Motor neuron (in vitro differentiated cells): ENCODE measurements around the gene RIOX2. TPM values are rescaled to one million over a fixed set of nuclear protein-coding genes. Genes with fewer than 3 reads are reported as not detected.

ENCODE experiments used
- ATAC-seq, 8 experiments: fragments of 200-7000 bp; cut with Tn5 transposase; replicated peaks in 6 of 8; 2 replicates each; pipeline ENCODE4 v1.8.0; 2021; ENCODE audit warnings: mild to moderate bottlenecking in 8 of 8, moderate library complexity in 8 of 8
- H3K27ac ChIP-seq, 2 donors: fragments of 250-450 bp; sonication (Bioruptor Pico); 2 replicates each; pipeline ENCODE4 v1.9.0; 2021; ENCODE audit warnings: antibody characterized with exemption in 2 of 2, mild to moderate bottlenecking in 2 of 2, moderate library complexity in 1 of 2
- H3K4me1 ChIP-seq, 2 donors: fragments of 250-450 bp; sonication (Bioruptor Pico); replicated peaks in 1 of 2; 2 replicates each; pipeline ENCODE4 v1.6.1; 2021; ENCODE audit warnings: antibody characterized with exemption in 2 of 2, mild to moderate bottlenecking in 2 of 2, moderate library complexity in 1 of 2
- H3K4me3 ChIP-seq, 5 donors: fragments of 250-450 bp; sonication (Bioruptor Pico); 2 replicates each; pipeline ENCODE4 v1.9.0; 2021; ENCODE audit warnings: antibody characterized with exemption in 5 of 5, mild to moderate bottlenecking in 5 of 5, moderate library complexity in 4 of 5
- WGBS, 10 experiments: fragments of 450-650 bp; shearing (Covaris generic); methylation state at CpG; one replicate each; pipeline ENCODE4 v1.0.0; 2022; 5-methylcytosine and 5-hydroxymethylcytosine counted together
- in situ Hi-C, 9 experiments: fragments of 400-800 bp; cut with MboI; loops; one replicate each; pipeline ENCODE4 v1.15.0; 2021; ENCODE audit warnings: low sequenced_read_pairs in 9 of 9, low pct_unique_long_range_greater_than_20kb in 2 of 9; ENCODE audit not compliant: unreplicated experiment in 9 of 9
- total RNA-seq, 8 experiments: library from RNA; unstranded; fragments of 300-600 nt; gene quantifications; 2 replicates each; pipeline versions ENCODE4 v1.2.3 to v1.2.4, GENCODE V29; 2022

The RIOX2 gene
- total RNA-seq, 8 experiments from 2014 or later = 11.0 to 275 (median 25.4) TPM

- Histone ChIP-seq H3K27ac (no peak overlapping the region), H3K4me1 (no peaks in the 10 kb centered on the region), H3K4me3 (no peak overlapping the region)
- no peak for ATAC-seq
- WGBS, 10 experiments = 69 to 100% (median 80%) methylated on average over 1 to 4 of the region's 4 CpGs; no CpG with 5 or more reads in 1 of the 10 experiments
- in situ Hi-C loops = no loop called here
Observed at GRCh38 chr3:97942801-97943546, 29.3 kb downstream of the RIOX2 start.

GRCh38 chr3:97940034-97940433, 32.2 kb downstream of the RIOX2 start:
- Histone ChIP-seq H3K27ac (no peak overlapping the region), H3K4me3 (no peak overlapping the region), H3K4me1 (no peaks in the 10 kb centered on the region)
- in situ Hi-C loops = no loop called here
- ATAC-seq = no peak
- 29 to 88% (median 70%) methylated on average over 1 of the region's 1 CpG; no CpG with 5 or more reads in 4 of the 10 experiments for WGBS, 10 experiments

- 71 to 100% (median 100%) methylated on average over 1 to 2 of the region's 2 CpGs; no CpG with 5 or more reads in 1 of the 10 experiments for WGBS, 10 experiments
- H3K27ac ChIP-seq = no peak overlapping the region
- in situ Hi-C loops = no loop called here
- H3K4me1 ChIP-seq = no peaks in the 10 kb centered on the region
- H3K4me3 ChIP-seq = no peak overlapping the region
- no peak for ATAC-seq
Observed at GRCh38 chr3:97939401-97939800, 32.8 kb downstream of the RIOX2 start.

GRCh38 chr3:97938444-97938843, 33.8 kb downstream of the RIOX2 start:
- WGBS, 10 experiments = 86 to 100% (median 100%) methylated on average over 1 of the region's 1 CpG; no CpG with 5 or more reads in 6 of the 10 experiments
- Histone ChIP-seq H3K4me1 (no peaks in the 10 kb centered on the region), H3K4me3 (no peak overlapping the region), H3K27ac (no peak overlapping the region)
- in situ Hi-C loops = no loop called here
- ATAC-seq = no peak

DNA sequence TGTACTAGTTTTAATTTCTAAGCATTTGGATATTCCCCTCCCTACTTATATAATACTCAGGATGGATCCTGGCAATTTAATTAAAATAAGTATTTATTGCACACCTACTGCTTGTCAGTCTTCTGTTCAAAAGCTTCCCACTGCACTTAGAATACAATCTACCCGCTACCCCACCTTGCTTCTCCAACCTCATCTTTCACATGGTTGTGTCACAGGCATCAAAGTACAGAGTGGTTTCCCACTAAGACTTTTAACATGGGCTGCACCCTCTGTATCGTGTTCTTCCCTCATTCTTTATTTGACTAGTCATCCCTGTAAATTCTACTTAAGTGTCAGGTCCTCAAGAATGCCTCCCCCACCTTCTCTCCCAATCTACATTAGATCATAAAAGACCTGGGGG, 35.0 kb downstream of the RIOX2 start:
- no peak for ATAC-seq
- no peaks in the 10 kb centered on the region for H3K4me1 ChIP-seq
- no peak overlapping the region for H3K4me3 ChIP-seq
- no peak overlapping the region for H3K27ac ChIP-seq
- in situ Hi-C loops = no loop called here
- WGBS, 10 experiments = 20 to 100% (median 86%) methylated on average over 1 to 2 of the region's 2 CpGs; no CpG with 5 or more reads in 3 of the 10 experiments

- ATAC-seq = peak in 1 of 8 experiments; percentile 42
- H3K4me1 ChIP-seq = no peaks in the 10 kb centered on the region
- WGBS, 10 experiments = 29 to 100% (median 71%) methylated on average over 1 of the region's 1 CpG; no CpG with 5 or more reads in 3 of the 10 experiments
- in situ Hi-C loops = no loop called here
- no peak overlapping the region for H3K4me3 ChIP-seq
- no peak overlapping the region for H3K27ac ChIP-seq
Observed at GRCh38 chr3:97935842-97936241, 36.4 kb downstream of the RIOX2 start.

GRCh38 chr3:97934980-97935695, 37.1 kb downstream of the RIOX2 start:
- H3K27ac ChIP-seq = no peak overlapping the region
- in situ Hi-C loops = no loop called here
- ATAC-seq = no peak
- 85 to 100% (median 90%) methylated on average over 1 to 3 of the region's 3 CpGs; no CpG with 5 or more reads in 3 of the 10 experiments for WGBS, 10 experiments
- H3K4me1 ChIP-seq = no peaks in the 10 kb centered on the region
- H3K4me3 ChIP-seq = no peak overlapping the region

- H3K4me1 ChIP-seq = no peaks in the 10 kb centered on the region
- 4 to 93% (median 57%) methylated on average over 1 to 4 of the region's 4 CpGs; no CpG with 5 or more reads in 1 of the 10 experiments for WGBS, 10 experiments
- peak in 2 of 8 experiments; percentile 31 to 67 for ATAC-seq
- in situ Hi-C loops = no loop called here
- H3K27ac ChIP-seq = no peak overlapping the region
- H3K4me3 ChIP-seq = no peak overlapping the region
Observed at GRCh38 chr3:97932387-97932801, 39.8 kb downstream of the RIOX2 start.

GRCh38 chr3:97931218-97931617, 41.0 kb downstream of the RIOX2 start:
- no peak overlapping the region for H3K4me3 ChIP-seq
- no peak for ATAC-seq
- in situ Hi-C loops = no loop called here
- WGBS, 10 experiments = 43 to 100% (median 92%) methylated on average over 1 to 2 of the region's 2 CpGs; no CpG with 5 or more reads in 3 of the 10 experiments
- H3K27ac ChIP-seq = no peak overlapping the region
- H3K4me1 ChIP-seq = no peaks in the 10 kb centered on the region

DNA sequence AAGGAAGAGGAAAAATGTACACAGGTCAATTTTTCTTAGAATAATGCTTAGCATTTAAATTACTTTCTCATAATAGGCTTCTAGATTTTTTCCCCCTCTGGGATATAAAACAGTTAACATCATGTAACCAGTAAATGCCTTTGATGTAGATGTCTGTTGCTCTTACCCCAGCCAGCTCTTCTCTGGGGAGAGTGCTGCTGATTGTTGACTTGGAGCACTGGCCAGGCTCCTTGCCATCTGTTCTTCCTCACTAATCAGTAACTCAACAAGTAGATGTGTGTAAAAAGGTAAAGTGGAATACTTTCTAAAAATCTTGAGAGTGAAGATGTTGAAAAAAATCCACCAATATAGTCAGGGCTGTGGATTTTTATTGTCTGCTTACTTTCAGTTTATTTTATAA, 42.2 kb downstream of the RIOX2 start:
- in situ Hi-C loops = no loop called here
- H3K4me1 ChIP-seq = no peaks in the 10 kb centered on the region
- H3K27ac ChIP-seq = no peak overlapping the region
- no peak for ATAC-seq
- no peak overlapping the region for H3K4me3 ChIP-seq

DNA sequence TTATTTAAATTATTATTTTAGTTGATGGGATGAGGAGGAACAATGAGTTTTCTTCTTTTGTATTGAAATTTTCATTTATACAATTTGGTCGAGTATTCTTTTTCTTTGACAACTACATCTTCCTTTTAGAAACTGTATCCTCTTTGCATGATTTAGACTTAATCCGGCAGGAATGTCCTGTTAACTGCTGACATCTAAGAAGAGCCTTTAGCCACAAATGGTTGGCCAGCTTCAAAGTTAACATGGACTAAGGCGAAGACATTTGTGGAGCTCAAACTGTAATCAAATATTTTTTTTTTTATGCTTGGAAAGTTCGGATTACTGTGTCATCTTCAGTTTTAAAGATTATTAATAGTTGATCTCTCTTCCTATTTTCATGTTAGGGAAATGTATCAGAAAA, 43.2 kb downstream of the RIOX2 start:
- Histone ChIP-seq H3K27ac (no peak overlapping the region), H3K4me1 (no peaks in the 10 kb centered on the region), H3K4me3 (no peak overlapping the region)
- in situ Hi-C loops = no loop called here
- WGBS, 10 experiments = 33 to 100% (median 92%) methylated on average over 3 to 4 of the region's 4 CpGs
- no peak for ATAC-seq

- Histone ChIP-seq H3K4me1 (no peaks in the 10 kb centered on the region), H3K4me3 (no peak overlapping the region), H3K27ac (no peak overlapping the region)
- in situ Hi-C loops = no loop called here
- ATAC-seq = peak in 1 of 8 experiments; percentile 80
Observed at GRCh38 chr3:97927704-97928103, 44.5 kb downstream of the RIOX2 start.

DNA sequence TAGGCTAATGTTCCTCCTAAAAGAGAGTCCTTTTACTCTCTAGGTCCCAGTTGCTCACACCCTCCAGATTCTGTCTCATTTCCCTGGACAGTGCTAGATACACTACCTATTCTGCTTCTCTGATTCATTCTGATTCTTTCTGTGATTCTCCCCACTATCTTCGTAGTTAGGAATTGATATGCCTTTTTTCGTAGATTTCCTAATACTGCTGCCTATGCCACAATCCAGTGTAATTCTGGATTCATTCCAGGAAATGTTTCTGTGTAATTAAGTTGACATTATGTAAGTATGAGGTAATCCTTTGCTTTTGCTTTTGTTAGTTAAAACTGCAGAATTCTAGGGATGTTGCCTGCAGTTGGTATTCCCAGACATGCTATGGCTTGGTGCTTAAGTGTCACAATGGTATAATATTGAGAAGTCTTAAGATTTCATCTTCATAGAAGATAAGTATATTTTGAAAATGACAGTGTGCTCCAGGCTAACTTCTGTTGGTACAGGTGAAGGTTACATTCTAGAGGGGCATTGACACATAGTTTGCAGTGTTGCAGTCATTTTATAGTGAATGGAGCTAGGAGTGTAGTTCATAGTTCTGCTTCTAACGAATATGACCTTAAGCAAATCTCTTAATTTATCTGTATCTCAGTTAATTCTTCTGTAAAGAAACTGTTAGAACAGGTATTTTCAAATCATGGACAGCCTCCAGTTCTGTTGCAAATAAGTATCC, 54.3 kb downstream of the RIOX2 start:
- H3K4me1 ChIP-seq = no peaks in the 10 kb centered on the region
- H3K27ac ChIP-seq = no peak overlapping the region
- in situ Hi-C loops = no loop called here
- no peak overlapping the region for H3K4me3 ChIP-seq
- ATAC-seq = peak in 3 of 8 experiments; percentile 27 to 73 (median 52)
- 52 to 100% (median 89%) methylated on average over 1 to 3 of the region's 3 CpGs for WGBS, 10 experiments
